GM19467 (cell line): ENCODE data around the gene ATP6V1C2.

Experiments
- ATAC-seq: cut with Tn5 transposase; IDR thresholded peaks from one replicate; pipeline ENCODE4 v1.9.1; 2021; ENCODE audit warnings: mild to moderate bottlenecking, moderate library complexity; ENCODE audit not compliant: unreplicated experiment

Gene ATP6V1C2

DNA sequence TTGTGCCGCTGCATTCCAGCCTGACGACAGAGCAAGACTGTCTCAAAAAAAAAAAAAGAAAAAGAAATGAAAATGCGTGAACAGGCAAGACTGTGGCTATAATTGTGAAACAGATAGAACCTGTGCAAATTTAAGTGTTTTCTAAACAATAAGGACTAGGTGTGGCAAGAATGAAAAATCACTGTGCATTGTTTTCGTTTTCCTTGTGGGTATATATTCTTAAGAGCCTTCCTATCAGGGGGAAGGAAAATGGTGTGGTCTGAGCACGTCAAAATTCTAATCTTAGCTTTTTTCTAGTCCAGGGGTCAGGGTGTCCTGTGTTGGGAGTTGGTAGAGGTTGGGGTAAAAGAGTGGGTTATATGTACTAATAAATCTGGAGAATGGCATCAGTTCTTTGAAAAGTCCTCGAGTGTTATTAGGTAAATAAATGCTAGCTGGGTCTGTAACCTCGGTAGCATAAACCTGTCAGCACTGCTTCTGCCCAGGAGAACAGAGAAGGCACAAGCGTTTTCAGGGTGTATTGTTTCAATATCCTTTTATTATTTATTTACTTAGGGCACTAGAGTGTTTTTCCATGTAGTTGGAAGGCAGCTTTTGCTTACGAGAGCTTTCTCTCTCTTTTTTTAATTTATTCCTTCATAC, 11.6 kb downstream of the ATP6V1C2 start:
- ATAC-seq = no peak

DNA sequence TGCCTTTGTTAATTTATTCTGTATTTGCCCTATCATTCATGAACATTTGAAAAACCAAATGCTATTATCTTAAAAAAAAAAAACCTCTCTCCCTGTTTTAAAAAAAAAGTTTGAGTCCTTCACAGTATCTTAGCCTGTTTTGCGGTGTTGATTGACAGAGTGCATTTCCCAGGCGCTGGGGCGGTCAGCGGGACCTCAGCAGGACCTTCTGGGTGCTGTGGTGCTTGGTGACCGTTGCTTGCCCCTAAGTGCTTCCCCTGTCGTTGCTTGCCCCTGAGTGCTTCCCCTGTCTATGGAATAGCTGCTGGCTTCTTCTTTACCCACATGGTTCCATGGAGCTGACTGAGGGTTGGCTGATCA, 12.1 kb downstream of the ATP6V1C2 start:
- ATAC-seq = no peak

DNA sequence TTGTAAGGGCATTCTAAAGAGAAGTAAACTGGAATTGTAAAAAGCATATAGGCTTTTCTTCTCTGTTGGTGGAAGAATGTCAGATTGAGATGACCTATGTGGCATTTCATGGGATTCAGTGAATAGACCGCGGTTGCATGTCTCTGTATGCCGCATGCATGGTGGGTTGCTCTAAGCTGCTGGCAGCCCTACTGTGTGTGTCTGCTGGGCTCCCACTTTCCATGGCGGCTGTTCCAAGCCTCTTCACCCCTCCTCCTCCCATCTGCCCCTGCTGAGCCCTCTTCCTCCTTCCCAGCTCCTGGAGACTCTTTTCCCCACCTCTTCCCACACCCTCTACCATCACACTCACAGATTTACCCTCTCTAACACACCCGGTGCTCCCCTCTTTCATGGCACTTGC, 12.6 kb downstream of the ATP6V1C2 start:
- ATAC-seq = no peak

DNA sequence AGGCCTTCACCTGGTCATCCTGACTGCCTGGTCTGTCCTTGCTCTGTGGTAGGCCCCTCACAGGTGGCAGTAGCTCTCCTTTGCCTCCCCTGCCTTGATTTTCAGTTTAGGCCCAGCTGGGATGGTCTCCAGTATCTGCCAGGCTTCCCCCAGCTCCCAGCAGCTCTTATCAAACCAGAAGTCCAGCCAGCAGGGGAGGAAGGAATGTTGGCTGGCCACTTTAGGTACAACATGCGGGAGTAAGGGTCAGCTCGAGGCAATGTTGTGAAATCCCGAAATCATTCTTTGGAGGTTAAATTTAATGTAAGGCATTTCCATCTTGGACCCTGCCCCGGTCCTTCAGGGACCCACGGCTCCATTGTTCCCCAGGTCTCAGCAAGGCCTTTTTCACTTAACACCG, 16.8 kb downstream of the ATP6V1C2 start:
- no peak for ATAC-seq

DNA sequence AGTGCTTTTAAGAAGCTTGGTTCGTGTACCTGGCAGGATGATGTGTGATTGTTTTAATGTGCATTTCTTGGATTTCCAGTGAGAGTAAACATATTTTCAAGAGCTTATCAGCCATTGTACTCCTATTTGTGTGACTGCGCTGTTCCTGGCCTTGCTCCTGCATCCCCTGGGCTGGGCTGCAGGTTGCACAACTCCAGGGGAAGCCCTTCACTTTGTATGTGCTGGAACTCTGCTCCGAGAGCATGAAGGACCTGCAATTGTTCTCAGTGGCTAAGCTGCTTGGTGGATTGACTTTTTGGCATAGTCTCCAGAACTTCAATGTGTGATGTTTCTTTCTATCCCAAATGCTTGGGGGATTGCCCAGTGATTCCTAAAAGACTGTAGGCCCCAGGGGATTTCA, 18.8 kb downstream of the ATP6V1C2 start:
- ATAC-seq = no peak

DNA sequence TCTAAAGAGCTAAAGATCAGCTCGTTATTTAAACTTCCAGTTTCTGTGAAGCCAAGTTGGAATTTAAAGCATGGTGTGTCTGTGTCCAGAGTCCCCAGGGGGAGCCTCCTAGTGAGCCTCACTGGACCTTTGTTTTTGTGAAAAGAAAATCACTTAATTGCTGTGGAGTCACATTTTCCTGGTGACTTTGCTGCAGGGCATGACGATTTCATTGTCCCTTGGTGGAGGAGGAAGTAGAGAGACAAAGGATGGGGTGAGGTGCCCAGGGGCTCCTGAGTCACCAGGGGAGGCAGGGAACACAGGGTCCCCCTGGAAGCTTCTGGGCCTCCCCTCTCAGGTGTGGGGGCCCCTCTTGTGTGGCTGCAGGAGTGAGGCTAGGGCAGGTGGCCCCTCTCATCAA, 19.7 kb downstream of the ATP6V1C2 start:
- ATAC-seq = no peak

DNA sequence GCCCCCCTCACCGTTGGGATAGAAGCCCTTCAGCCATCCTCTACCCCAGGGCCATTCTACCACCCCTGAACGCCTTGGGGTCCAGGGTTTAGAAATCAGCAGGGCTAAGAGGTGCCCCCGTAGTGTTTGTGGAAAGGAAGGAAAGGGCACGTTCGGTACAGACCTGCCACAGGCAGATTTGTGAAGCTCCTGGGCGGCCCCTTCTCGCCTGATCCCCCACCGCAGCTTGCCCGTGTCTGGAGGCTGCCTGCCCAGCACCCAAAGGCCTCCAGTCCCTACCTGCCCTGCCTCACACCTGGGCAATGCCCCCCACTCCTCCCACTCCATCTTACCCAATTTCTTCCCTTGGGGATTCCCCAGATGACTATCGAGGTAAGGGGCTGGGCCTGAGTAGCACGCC, 21.2 kb downstream of the ATP6V1C2 start:
- no peak for ATAC-seq

DNA sequence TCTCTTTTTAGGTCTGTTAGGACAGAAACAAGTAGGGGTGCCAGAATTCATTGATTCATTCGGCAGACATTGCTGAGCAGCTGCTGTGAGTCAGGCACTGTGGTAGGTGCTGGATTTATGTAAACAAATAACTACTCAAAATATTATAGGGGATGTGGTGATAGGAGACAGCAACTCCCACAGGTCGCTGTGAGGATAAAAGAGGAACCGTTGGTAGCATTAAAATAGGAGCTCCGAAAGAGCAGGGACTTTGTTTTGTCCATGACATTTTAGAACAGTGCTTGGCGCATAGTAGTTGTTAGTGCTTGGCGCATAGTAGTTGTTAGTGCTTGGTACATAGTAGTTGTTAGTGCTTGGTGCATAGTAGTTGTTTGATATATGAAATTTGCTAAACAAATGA, 29.2 kb downstream of the ATP6V1C2 start:
- ATAC-seq = no peak

DNA sequence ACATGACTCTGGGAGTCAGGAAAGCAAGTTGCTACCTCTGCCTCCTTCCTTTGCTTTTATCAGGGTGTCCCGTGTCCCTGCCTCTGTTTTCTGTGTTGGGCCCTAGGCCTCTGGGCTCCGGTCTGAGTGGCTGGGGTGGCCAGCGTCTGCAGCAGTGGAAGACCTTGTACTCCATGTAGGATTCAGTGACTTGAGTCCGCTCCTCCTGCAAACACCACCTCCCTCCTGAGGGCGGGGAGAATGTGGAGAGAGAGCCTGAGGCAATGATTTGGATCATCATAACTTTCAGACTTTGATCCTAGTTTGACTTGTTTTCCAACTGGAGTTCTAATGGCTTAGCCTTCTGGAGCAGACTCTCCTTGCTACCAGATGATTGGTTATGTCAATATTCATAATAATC, 30.8 kb downstream of the ATP6V1C2 start:
- ATAC-seq = no peak

DNA sequence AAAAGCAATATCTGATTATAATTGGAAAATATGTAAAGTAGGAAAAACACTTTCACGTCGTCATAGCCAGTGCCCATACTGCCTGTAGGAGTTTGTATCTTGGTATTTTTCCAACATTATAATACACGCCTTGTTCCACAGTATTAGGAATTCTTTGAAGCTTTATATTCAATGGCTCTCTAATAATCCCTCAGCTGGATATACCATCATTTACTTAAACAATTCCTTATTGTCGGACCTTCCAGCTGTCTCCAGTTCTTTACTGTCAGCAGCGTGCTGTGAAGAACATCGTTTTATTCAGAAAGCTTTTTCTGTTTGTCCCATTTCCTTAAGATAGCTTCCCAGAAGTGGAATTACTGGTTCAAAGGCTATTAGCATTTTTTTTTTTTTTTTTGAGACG, 31.7 kb downstream of the ATP6V1C2 start:
- no peak for ATAC-seq

DNA sequence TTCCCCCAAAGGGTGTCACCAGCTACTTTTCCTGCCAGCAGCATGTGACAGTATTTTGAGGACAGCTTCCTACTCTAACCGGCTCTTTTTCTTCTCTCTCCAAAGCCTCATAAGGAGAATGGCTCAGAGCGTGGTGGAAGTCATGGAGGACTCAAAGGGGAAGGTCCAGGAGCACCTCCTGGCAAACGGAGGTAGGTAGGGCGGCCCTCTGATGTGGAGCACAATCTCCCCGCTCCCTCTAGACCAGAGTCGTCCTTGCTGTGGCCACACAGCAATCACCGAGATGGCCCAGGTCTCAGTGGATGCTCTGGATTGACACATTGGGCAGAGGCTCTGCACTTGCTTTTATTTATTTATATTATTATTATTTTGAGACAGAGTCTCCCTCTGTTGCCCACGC, 32.4 kb downstream of the ATP6V1C2 start:
- ATAC-seq = no peak

DNA sequence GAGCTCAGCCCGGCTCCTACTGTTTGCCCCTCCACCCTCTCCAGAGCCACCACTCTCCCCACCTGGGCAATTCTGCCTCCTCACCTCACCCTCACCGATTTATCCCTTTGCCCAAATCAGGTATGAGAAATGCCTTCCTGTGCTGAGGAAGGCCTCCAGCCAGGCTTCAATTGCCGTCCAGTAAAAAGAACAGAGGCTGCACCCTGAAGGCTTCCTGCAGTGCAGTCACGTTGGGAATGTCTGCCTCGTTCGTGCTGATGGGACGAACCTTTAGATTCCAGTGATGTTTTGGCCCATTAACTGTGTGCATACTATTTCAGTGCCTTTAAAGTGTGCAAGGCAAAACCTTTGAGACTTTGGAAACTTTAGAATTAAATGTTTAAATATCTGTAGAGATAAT, 34.2 kb downstream of the ATP6V1C2 start:
- ATAC-seq = no peak

DNA sequence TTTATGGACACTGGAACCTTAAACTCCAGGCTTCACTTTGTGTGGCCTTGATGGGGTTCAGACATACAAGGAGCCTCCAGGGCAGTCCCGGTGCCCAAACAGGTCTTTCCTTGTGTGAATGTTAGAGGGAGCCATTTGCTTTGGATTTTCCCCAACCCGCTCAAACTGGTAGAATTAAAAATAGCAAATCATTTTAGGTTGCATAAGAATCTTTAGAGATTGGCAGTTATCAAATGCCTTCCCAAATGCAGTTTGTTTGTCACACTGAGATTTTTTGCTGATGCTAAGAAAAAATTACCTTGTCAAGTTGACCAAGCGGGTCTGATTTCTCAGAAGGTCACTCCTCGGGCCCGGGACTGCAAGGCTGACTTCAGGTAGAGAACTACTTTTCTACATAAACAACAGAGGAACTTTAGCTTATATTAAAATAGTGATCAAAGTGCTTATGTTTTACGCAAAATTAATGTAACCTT, 36.4 kb downstream of the ATP6V1C2 start:
- no peak for ATAC-seq

DNA sequence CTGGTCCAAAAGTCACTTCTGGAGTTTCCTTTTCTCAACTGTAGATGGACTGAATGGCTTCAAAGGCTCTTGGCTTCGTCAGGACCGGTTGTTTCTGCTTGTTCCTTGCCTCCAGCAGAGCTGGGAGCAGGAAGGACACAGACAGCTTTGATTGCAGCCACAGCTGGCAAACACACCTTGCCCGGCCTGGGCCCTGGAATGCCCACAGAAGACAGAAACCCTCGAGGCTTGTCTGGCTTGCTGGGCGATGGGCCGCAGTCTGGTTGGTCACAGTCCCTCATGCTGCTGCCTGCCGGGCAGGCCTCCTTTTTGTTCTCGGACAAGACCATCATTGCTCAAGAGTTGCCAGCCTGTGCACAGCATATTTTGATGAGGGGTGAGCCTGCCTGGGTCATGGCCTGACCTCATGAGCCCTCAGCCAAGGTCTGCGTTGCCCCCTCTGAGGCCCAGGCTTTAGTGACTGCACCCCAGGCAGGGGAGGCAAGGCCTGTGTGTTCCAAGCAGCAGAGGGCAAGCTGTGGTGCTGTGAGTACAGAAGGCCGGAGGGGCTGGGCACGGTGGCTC, 37.8 kb downstream of the ATP6V1C2 start:
- no peak for ATAC-seq

DNA sequence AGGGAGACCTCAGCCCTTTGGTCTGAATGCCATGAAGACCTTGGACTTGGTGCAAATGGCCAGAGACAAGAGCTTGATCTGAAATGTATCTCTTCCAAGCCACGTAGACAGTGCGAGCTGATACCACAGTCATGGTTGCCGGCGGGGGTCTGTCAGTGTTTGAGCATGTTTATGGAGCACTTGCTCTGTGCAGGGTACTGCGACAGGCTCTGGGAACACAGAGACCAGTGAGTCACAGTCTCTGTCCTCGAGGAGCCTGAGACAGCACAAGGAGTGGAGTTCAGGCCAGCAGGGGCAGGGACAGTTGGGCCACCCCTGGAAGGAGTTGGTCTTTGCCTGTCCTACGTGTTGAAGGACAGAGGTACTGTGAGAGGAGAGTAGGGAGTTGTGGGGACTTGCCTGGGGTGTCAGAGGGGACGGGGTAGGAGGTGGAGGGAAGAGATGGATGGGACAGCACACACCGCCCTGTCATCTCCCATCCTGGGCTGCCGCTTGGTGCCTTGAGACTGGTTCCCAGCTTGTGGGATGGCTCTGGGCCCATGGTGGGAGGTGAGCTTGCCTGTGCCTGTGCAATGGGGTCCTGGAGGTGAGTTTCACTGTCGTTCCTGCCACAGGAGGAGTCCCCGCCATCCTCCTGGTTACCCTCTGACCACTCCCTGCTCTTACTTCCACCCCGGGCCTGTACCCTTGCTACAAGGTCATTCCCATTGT, 39.5 kb downstream of the ATP6V1C2 start:
- ATAC-seq = no peak

DNA sequence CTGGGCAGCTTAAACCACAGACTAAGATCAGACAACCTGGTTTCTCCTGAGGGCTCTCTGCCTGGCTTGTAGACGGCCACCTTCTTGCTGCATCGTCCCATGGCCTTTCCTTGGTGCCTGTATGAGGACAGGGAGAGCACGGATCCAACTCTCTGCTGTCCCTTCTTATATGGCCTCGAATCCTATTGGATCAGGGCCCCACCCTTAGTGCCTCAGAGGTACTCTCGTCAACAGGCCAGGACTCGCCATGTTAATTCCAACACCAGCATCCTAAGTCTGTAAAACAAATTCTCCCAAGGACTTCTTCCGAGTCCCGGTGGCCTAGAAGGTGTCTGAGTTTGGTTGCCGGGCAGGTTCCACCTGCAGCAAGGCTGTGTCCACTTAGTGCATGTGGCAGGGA, 40.2 kb downstream of the ATP6V1C2 start:
- no peak for ATAC-seq

DNA sequence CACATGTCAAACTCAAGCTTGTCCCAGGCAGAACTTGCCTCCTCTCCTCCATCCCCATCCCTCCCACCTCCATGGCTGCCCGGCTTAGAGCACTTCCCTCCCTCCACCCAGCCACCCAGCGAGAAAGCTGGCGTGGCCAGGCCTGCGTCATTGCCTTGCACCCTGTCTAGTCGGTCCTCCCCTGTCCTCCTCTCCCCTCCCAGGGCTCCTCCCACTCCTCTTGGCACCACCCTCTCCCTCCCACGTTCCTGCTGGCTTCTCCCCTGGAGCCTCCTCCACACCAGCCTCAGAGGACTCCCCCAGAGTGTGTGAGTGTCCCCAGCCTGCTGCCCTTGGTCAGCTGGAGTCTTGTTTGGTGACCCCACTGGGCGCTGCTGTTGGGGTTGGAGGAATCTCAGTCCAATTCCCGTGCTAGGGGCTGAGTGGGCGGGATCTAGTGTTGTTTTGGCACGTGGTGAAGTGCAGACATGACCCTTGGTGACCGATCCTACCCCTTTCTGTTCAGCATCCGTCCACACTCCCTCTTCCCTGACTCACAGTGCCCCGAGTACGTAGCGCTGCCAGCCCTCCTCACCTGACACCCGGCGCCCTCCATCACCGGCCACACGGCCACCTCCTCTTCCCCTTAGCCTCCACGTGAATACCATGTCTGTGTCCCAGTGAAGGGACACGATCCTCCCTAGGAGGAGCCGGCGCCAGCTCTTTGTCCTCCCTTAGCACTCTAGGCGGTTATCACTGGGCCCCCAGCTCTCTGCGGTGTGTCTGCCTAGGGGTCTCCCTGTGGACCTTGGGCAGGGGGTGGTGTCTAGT, 41.4 kb downstream of the ATP6V1C2 start:
- ATAC-seq = no peak

DNA sequence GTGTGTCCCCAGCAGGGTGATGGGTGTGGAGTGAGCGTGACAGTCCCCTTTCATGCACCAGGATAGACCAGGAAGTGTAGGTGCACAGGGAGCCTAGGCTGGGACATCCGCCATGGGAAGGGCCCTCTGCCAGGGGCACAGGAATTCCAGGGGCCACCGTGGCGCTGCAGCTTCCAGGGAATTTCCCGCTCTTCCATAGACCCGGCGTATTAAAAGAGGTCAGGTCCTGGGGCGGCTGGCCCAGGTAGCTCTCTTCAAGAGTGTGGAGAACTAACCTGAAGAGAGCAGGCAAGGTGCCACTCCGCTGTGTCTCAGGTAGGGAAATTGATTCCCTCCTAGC, 42.0 kb downstream of the ATP6V1C2 start:
- ATAC-seq = no peak

DNA sequence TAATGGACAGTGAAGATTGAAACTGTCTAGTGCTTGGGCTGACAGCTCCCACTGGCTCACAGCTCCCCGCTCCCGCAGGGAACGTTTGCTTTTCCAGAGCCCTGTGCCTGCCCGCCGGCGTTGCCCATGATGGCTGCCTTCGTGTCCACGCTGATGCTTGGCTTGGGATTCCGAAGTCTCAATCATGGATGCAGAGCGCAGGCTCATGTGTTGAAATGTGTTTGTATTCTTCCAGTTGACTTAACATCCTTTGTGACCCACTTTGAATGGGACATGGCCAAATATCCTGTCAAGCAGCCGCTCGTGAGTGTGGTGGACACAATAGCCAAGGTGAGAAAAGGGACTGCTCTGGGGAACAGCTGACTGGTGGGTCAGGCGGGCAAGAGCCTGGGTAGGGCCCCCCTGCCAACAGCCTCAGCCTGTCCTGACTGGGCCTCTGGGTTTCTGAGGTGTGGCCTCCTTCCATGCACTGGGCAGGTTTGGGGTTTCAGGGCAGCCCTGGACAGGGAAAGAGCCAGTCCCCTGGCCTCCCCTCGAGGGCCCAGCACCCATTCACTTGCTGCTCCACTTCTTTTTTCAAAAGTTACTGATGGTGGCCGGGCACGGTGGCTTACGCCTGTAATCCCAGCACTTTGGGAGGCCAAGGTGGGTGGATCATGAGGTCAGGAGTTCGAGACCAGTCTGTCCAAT, 42.8 kb downstream of the ATP6V1C2 start:
- ATAC-seq = no peak

DNA sequence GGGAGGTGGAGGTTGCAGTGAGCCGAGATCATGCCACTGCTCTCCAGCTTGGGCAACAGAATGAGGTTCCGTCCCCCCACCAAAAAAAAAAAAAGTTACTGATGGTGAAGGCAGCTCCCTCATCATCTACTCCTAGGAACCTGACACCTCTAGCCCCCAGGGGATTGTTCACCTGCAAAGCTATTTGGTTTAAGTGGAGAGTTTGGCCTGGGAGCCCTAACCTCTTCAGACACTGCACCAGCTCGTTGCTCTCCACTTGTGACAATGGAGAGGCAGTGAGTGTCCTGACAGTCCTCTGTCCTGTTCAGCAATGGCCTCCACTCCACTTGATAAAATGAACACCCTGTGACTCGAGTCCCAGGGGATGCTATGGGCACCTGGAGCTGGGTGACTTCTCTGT, 43.5 kb downstream of the ATP6V1C2 start:
- ATAC-seq = no peak

DNA sequence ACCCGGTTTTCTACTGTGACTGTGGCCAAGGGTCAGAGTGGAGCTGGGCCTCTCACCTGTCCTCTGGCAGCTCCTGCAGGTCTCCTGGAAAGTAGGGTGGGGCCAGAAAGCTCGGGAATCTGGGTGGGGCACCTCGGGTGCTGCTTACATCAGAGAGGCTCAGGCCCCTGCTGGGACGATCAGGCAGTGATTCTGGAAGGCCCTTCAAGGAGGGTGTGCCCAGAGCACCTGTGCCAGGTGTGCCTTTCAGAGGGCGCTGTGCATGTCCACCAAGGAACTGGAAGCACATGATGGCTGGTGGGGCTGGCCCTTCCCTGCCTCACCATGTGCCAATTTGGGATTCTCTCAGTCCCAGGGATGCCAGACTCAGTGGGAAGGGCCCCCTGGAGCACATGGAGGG, 44.0 kb downstream of the ATP6V1C2 start:
- ATAC-seq = no peak
